GM23338 (cell line): ENCODE measurements around the gene MRPS5. TPM values are rescaled to one million over a fixed set of nuclear protein-coding genes. Genes with fewer than 3 reads are reported as not detected.
A peak's percentile ranks its signal among the peaks of the same experiment; 100 is the strongest.

Source experiments
- ATAC-seq: fragments of 200-7000 bp; cut with Tn5 transposase; 3 replicates; pipeline ENCODE4 v1.9.1; 2020
- DNase-seq: peaks from one replicate; pipeline ENCODE4 v3.0.0-alpha.2; 2015; ENCODE audit warnings: low spot score
- H2AFZ ChIP-seq: fragments of 200-600 bp; sonication (generic); 2 replicates; pipeline ENCODE4 v1.8.0; 2016; ENCODE audit warnings: antibody characterized with exemption, mild to moderate bottlenecking, moderate library complexity
- H3F3A ChIP-seq: fragments of 200-600 bp; sonication (generic); replicated peaks from 2 replicates; pipeline ENCODE4 v1.8.0; 2017; ENCODE audit warnings: antibody characterized with exemption, mixed run types, low read depth
- H3K27ac ChIP-seq: fragments of 200-600 bp; sonication (generic); 2 replicates; pipeline ENCODE4 v1.6.1; 2016; ENCODE audit warnings: low read depth
- H3K27me3 ChIP-seq: fragments of 200-600 bp; sonication (generic); 2 replicates; pipeline ENCODE4 v1.8.0; 2016; ENCODE audit warnings: mild to moderate bottlenecking, mixed run types, moderate library complexity; ENCODE audit not compliant: insufficient read depth
- H3K36me3 ChIP-seq: fragments of 200-600 bp; sonication (generic); 2 replicates; pipeline ENCODE4 v1.8.0; 2016; ENCODE audit warnings: mild to moderate bottlenecking; ENCODE audit not compliant: insufficient read depth
- H3K4me1 ChIP-seq: fragments of 200-600 bp; sonication (generic); 2 replicates; pipeline ENCODE4 v1.8.0; 2016; ENCODE audit warnings: mild to moderate bottlenecking, moderate library complexity; ENCODE audit not compliant: insufficient read depth
- H3K4me2 ChIP-seq: fragments of 200-600 bp; sonication (generic); 2 replicates; pipeline ENCODE4 v1.7.1; 2017; ENCODE audit warnings: mixed run types
- H3K4me3 ChIP-seq: fragments of 200-600 bp; sonication (generic); 2 replicates; pipeline ENCODE4 v1.6.1; 2016; ENCODE audit warnings: mixed run types
- H3K79me2 ChIP-seq: fragments of 200-600 bp; sonication (generic); replicated peaks from 2 replicates; pipeline ENCODE4 v1.8.0; 2017; ENCODE audit warnings: mild to moderate bottlenecking; ENCODE audit not compliant: insufficient read depth
- H3K9me2 ChIP-seq: fragments of 200-600 bp; sonication (generic); 2 replicates; pipeline ENCODE4 v1.8.0; 2017; ENCODE audit not compliant: insufficient read depth
- H4K20me1 ChIP-seq: fragments of 200-600 bp; sonication (generic); replicated peaks from 2 replicates; pipeline ENCODE4 v1.8.0; 2017; ENCODE audit warnings: mild to moderate bottlenecking; ENCODE audit not compliant: insufficient read depth
- H3K27ac Mint-ChIP-seq: 2 replicates; pipeline ENCODE4 v1.8.0; 2020; ENCODE audit warnings: inconsistent platforms, mild to moderate bottlenecking, moderate library complexity, mixed read lengths
- H3K27me3 Mint-ChIP-seq: 3 replicates; pipeline ENCODE4 v1.8.0; 2022; ENCODE audit warnings: low read depth, mild to moderate bottlenecking, moderate library complexity, mixed read lengths, inconsistent platforms; ENCODE audit not compliant: insufficient read depth, poor library complexity
- H3K36me3 Mint-ChIP-seq: 3 replicates; pipeline ENCODE4 v1.8.0; 2021; ENCODE audit warnings: low read depth, mild to moderate bottlenecking, inconsistent platforms, moderate library complexity, mixed read lengths
- H3K4me1 Mint-ChIP-seq: 3 replicates; pipeline ENCODE4 v1.8.0; 2020; ENCODE audit warnings: mild to moderate bottlenecking, inconsistent platforms, mixed read lengths
- H3K4me3 Mint-ChIP-seq: 3 replicates; pipeline ENCODE4 v1.8.0; 2021; ENCODE audit warnings: moderate library complexity, mild to moderate bottlenecking, inconsistent platforms, mixed read lengths
- H3K9me3 Mint-ChIP-seq: 3 replicates; pipeline ENCODE4 v1.8.0; 2020; ENCODE audit warnings: moderate library complexity, mild to moderate bottlenecking, inconsistent platforms, mixed read lengths
- CREB1 ChIP-seq: fragments of 250-450 bp; sonication (Bioruptor Pico); IDR thresholded peaks from 2 replicates; pipeline ENCODE4 v1.5.0; 2020; ENCODE audit warnings: low read depth, mild to moderate bottlenecking, moderate library complexity
- EZH2 ChIP-seq: fragments of 200-600 bp; sonication (generic); IDR thresholded peaks from one replicate; pipeline ENCODE4 v1.8.0; 2017; ENCODE audit warnings: antibody characterized with exemption, mild to moderate bottlenecking, low read depth; ENCODE audit not compliant: unreplicated experiment
- EZH2phosphoT487 ChIP-seq: fragments of 200-600 bp; sonication (generic); IDR thresholded peaks from one replicate; pipeline ENCODE4 v1.8.1; 2018; ENCODE audit warnings: antibody characterized with exemption; ENCODE audit not compliant: unreplicated experiment
- JUNB ChIP-seq: IDR thresholded peaks from one replicate; pipeline ENCODE4 v1.6.1; 2016; ENCODE audit warnings: antibody characterized with exemption; ENCODE audit not compliant: unreplicated experiment
- NANOG ChIP-seq: IDR thresholded peaks from 2 replicates; pipeline ENCODE4 v1.6.1; 2016; ENCODE audit warnings: antibody characterized with exemption, borderline replicate concordance
- POLR2AphosphoS5 ChIP-seq: IDR thresholded peaks from 2 replicates; pipeline ENCODE4 v1.6.1; 2016; ENCODE audit warnings: antibody characterized with exemption, low read depth
- STAT1 ChIP-seq: IDR thresholded peaks from one replicate; pipeline ENCODE4 v1.6.1; 2016; ENCODE audit warnings: antibody characterized with exemption; ENCODE audit not compliant: unreplicated experiment
- ZNF114 ChIP-seq: fragments of 250-450 bp; sonication (Bioruptor Pico); IDR thresholded peaks from 2 replicates; pipeline ENCODE4 v1.5.0; 2020; ENCODE audit warnings: mild to moderate bottlenecking, moderate library complexity
- ZNF331 ChIP-seq: fragments of 250-450 bp; sonication (Bioruptor Pico); IDR thresholded peaks from 2 replicates; pipeline ENCODE4 v1.5.0; 2020; ENCODE audit warnings: low read depth, mild to moderate bottlenecking, moderate library complexity
- long read RNA-seq: library from polyadenylated mRNA; unstranded; transcript quantifications from one replicate; pipeline ENCODE4 v2.0.0, GENCODE V29; 2020; ENCODE audit not compliant: unreplicated experiment
- polyA plus RNA-seq: library from polyadenylated mRNA; unstranded; fragments of >200 nt; fragmentation: Nextera tagmentation; extraction: Ambion mirVana; gene quantifications from 2 replicates; pipeline ENCODE4 v1.2.1, GENCODE V29; 2016
- total RNA-seq: library from RNA; depleted of rRNA; stranded (reverse); fragments of >200 nt; shearing (Covaris generic); gene quantifications from 2 replicates; pipeline ENCODE4 v1.2.3, GENCODE V29; 2014; rRNA removed
- TF ChIP-seq, protein P1 (sequence below): IDR thresholded peaks from 2 replicates; pipeline ENCODE4 v1.6.1; 2016; ENCODE audit warnings: antibody characterized with exemption
- TF ChIP-seq, protein P2 (sequence below): IDR thresholded peaks from one replicate; pipeline ENCODE4 v1.6.1; 2018; ENCODE audit warnings: antibody characterized with exemption; ENCODE audit not compliant: unreplicated experiment
- TF ChIP-seq, protein P3 (sequence below), 2 experiments: fragments of 200-600 bp in 1 of 2; sonication (generic) in 1 of 2; conservative IDR thresholded peaks; 2 replicates each; pipeline versions ENCODE4 v1.5.1 to v1.6.1; 2016 to 2017; ENCODE audit warnings: antibody characterized with exemption in 2 of 2, low read depth in 2 of 2, mild to moderate bottlenecking in 2 of 2, moderate library complexity in 1 of 2
- TF ChIP-seq, protein P4 (sequence below): fragments of 250-450 bp; sonication (Bioruptor Pico); IDR thresholded peaks from 2 replicates; pipeline ENCODE4 v1.5.0; 2020; ENCODE audit warnings: mild to moderate bottlenecking, moderate library complexity

MRPS5 gene
- total RNA-seq: 51.9 and 57.8 TPM in 2 replicates
- polyA plus RNA-seq: 75.6 and 79.0 TPM in 2 replicates
- long read RNA-seq, transcript MRPS5-201 (12 exons, 1,652 nt): major isoform, 23 of 52 reads
- long read RNA-seq, partial matches to known transcripts: 21 of 52 reads
- long read RNA-seq, other reads (novel, unspliced or antisense): 3 of 52 reads

DNA sequence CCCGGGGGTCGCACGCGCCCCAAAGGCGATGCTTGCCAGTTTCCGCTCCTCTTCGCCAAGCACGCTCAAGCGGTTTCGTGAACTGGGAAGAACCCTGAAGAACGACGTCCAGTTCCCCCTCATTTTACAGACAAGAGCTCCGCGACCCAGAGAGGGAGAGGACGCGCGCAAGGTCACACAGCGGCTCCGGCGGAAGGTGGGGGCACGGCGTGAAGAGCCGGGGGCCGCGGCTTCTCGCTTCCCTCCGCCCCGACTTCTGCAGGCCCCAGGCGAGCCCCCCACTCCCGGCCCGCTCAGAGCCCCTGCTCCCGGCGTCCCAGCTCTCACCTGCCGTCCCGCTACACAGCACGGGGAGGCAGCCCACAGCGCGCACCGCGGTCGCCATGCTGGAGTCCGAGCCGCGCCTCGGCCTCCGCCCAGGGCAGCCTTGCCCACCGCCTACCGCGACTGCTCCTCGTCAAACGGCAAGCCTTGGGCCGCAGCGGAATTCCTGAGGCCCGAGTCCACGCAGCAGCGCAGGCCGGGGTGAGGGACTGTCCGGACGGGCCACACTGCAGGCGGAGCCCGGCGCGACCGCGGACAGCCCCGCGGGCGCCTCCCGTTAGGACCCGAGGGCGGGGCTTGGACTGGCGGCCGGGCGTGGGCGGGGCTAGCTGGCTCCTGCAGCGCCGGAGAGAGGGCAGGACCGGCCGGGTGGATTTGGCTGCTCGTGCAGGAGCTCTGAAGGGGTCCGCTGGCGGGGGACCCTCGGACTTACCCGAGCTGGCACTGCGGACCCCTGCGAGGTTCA, at the start of gene MRPS5:
Gene MRPS5, minus strand, starts transcription at position 402 of the 790 bp plus-strand sequence. Its CDS starts 17 bp downstream, at position 385.
- Histone ChIP-seq H3K36me3 (no peaks in the 10 kb centered on the region; the same call in 1 of the 2 replicates), H3K4me1 (peaks cover 22% of the 10 kb centered on the region), H3F3A (no peaks in the 10 kb centered on the region), H3K27me3 (no peaks in the 10 kb centered on the region), H4K20me1 (peaks cover 22% of the 10 kb centered on the region), H2AFZ (peak within 1 kb of the TSS; percentile 99), H3K4me3 (peak within 1 kb of the TSS; percentile 92), H3K9me2 (no peaks in the 10 kb centered on the region), H3K79me2 (peaks cover 38% of the 10 kb centered on the region), H3K27ac (peak within 1 kb of the TSS; percentile 79; the same call in 1 of the 2 replicates), H3K4me2 (peak within 1 kb of the TSS; percentile 86)
- peak; percentile 95 for ATAC-seq
- Mint-ChIP-seq H3K4me1 (peaks cover 18% of the 10 kb centered on the region), H3K36me3 (peaks cover 7% of the 10 kb centered on the region), H3K27ac (peak within 1 kb of the TSS; percentile 95), H3K27me3 (peaks cover 6% of the 10 kb centered on the region), H3K4me3 (peak within 1 kb of the TSS; percentile 91), H3K9me3 (no peaks in the 10 kb centered on the region)
- TF ChIP-seq, protein P1, sequence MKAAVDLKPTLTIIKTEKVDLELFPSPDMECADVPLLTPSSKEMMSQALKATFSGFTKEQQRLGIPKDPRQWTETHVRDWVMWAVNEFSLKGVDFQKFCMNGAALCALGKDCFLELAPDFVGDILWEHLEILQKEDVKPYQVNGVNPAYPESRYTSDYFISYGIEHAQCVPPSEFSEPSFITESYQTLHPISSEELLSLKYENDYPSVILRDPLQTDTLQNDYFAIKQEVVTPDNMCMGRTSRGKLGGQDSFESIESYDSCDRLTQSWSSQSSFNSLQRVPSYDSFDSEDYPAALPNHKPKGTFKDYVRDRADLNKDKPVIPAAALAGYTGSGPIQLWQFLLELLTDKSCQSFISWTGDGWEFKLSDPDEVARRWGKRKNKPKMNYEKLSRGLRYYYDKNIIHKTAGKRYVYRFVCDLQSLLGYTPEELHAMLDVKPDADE: 0 out of 2 replicates have a peak, but pooled peaks have one; percentile 15
- TF ChIP-seq, protein P2, sequence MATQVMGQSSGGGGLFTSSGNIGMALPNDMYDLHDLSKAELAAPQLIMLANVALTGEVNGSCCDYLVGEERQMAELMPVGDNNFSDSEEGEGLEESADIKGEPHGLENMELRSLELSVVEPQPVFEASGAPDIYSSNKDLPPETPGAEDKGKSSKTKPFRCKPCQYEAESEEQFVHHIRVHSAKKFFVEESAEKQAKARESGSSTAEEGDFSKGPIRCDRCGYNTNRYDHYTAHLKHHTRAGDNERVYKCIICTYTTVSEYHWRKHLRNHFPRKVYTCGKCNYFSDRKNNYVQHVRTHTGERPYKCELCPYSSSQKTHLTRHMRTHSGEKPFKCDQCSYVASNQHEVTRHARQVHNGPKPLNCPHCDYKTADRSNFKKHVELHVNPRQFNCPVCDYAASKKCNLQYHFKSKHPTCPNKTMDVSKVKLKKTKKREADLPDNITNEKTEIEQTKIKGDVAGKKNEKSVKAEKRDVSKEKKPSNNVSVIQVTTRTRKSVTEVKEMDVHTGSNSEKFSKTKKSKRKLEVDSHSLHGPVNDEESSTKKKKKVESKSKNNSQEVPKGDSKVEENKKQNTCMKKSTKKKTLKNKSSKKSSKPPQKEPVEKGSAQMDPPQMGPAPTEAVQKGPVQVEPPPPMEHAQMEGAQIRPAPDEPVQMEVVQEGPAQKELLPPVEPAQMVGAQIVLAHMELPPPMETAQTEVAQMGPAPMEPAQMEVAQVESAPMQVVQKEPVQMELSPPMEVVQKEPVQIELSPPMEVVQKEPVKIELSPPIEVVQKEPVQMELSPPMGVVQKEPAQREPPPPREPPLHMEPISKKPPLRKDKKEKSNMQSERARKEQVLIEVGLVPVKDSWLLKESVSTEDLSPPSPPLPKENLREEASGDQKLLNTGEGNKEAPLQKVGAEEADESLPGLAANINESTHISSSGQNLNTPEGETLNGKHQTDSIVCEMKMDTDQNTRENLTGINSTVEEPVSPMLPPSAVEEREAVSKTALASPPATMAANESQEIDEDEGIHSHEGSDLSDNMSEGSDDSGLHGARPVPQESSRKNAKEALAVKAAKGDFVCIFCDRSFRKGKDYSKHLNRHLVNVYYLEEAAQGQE: no peak
- TF ChIP-seq, protein P3, sequence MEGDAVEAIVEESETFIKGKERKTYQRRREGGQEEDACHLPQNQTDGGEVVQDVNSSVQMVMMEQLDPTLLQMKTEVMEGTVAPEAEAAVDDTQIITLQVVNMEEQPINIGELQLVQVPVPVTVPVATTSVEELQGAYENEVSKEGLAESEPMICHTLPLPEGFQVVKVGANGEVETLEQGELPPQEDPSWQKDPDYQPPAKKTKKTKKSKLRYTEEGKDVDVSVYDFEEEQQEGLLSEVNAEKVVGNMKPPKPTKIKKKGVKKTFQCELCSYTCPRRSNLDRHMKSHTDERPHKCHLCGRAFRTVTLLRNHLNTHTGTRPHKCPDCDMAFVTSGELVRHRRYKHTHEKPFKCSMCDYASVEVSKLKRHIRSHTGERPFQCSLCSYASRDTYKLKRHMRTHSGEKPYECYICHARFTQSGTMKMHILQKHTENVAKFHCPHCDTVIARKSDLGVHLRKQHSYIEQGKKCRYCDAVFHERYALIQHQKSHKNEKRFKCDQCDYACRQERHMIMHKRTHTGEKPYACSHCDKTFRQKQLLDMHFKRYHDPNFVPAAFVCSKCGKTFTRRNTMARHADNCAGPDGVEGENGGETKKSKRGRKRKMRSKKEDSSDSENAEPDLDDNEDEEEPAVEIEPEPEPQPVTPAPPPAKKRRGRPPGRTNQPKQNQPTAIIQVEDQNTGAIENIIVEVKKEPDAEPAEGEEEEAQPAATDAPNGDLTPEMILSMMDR (conservative IDR thresholded peaks at IDR 0.05; ENCODE audit: low read depth in 2 of 2): no peak
- TF ChIP-seq ZNF331 (no peak), NANOG (no peak), EZH2 (no peak), EZH2phosphoT487 (no peak), STAT1 (no peak), ZNF114 (CRISPR knock-in tag) (no peak), CREB1 (CRISPR knock-in tag) (peak; percentile 14; the same call in 1 of the 2 replicates), POLR2AphosphoS5 (peak; percentile 72), JUNB (no peak)
- TF ChIP-seq, protein P4, sequence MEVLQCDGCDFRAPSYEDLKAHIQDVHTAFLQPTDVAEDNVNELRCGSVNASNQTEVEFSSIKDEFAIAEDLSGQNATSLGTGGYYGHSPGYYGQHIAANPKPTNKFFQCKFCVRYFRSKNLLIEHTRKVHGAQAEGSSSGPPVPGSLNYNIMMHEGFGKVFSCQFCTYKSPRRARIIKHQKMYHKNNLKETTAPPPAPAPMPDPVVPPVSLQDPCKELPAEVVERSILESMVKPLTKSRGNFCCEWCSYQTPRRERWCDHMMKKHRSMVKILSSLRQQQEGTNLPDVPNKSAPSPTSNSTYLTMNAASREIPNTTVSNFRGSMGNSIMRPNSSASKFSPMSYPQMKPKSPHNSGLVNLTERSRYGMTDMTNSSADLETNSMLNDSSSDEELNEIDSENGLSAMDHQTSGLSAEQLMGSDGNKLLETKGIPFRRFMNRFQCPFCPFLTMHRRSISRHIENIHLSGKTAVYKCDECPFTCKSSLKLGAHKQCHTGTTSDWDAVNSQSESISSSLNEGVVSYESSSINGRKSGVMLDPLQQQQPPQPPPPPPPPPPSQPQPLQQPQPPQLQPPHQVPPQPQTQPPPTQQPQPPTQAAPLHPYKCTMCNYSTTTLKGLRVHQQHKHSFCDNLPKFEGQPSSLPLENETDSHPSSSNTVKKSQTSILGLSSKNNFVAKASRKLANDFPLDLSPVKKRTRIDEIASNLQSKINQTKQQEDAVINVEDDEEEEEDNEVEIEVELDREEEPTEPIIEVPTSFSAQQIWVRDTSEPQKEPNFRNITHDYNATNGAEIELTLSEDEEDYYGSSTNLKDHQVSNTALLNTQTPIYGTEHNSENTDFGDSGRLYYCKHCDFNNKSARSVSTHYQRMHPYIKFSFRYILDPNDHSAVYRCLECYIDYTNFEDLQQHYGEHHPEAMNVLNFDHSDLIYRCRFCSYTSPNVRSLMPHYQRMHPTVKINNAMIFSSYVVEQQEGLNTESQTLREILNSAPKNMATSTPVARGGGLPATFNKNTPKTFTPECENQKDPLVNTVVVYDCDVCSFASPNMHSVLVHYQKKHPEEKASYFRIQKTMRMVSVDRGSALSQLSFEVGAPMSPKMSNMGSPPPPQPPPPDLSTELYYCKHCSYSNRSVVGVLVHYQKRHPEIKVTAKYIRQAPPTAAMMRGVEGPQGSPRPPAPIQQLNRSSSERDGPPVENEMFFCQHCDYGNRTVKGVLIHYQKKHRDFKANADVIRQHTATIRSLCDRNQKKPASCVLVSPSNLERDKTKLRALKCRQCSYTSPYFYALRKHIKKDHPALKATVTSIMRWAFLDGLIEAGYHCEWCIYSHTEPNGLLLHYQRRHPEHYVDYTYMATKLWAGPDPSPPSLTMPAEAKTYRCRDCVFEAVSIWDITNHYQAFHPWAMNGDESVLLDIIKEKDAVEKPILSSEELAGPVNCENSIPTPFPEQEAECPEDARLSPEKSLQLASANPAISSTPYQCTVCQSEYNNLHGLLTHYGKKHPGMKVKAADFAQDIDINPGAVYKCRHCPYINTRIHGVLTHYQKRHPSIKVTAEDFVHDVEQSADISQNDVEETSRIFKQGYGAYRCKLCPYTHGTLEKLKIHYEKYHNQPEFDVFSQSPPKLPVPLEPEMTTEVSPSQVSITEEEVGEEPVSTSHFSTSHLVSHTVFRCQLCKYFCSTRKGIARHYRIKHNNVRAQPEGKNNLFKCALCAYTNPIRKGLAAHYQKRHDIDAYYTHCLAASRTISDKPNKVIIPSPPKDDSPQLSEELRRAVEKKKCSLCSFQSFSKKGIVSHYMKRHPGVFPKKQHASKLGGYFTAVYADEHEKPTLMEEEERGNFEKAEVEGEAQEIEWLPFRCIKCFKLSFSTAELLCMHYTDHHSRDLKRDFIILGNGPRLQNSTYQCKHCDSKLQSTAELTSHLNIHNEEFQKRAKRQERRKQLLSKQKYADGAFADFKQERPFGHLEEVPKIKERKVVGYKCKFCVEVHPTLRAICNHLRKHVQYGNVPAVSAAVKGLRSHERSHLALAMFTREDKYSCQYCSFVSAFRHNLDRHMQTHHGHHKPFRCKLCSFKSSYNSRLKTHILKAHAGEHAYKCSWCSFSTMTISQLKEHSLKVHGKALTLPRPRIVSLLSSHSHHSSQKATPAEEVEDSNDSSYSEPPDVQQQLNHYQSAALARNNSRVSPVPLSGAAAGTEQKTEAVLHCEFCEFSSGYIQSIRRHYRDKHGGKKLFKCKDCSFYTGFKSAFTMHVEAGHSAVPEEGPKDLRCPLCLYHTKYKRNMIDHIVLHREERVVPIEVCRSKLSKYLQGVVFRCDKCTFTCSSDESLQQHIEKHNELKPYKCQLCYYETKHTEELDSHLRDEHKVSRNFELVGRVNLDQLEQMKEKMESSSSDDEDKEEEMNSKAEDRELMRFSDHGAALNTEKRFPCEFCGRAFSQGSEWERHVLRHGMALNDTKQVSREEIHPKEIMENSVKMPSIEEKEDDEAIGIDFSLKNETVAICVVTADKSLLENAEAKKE (CRISPR knock-in tag): no peak
- peak; percentile 87 for DNase-seq
